SHP77 treated with DMSO at 0.1 percent for 48 hours (cell line): ENCODE results near the gene NEU4.
"Not testable (repeated sequence)": the region's sequence is repeated elsewhere in the genome, so short reads cannot be mapped to it uniquely, and the experiment has no call there.

Source experiments
- DNase-seq: peaks from one replicate; lab custom pipeline; 2025; lab: John Stamatoyannopoulos, UW

Gene NEU4

GRCh38 chr2:241775223-241776177, 33.5 kb upstream of the NEU4 start:
- DNase-seq, result no peak

- no peak for DNase-seq
Measured at GRCh38 chr2:241776336-241777169, 32.4 kb upstream of the NEU4 start, which contains the start of gene GAL3ST2. Gene GAL3ST2, plus strand, starts transcription at chr2:241776822. Its CDS starts 134 bp downstream, at chr2:241776956.

- no peak for DNase-seq
Measured at GRCh38 chr2:241777170-241777685, 31.8 kb upstream of the NEU4 start.

- no peak for DNase-seq
Measured at GRCh38 chr2:241777686-241778627, 31.0 kb upstream of the NEU4 start.

GRCh38 chr2:241780939-241781569, 27.9 kb upstream of the NEU4 start:
- DNase-seq, result no peak

GRCh38 chr2:241782053-241782452, 26.9 kb upstream of the NEU4 start:
- DNase-seq, result not testable (repeated sequence)

- no peak for DNase-seq
Measured at GRCh38 chr2:241788135-241788534, 20.9 kb upstream of the NEU4 start.

- DNase-seq, result no peak
Measured at GRCh38 chr2:241788572-241788971, 20.4 kb upstream of the NEU4 start.

- DNase-seq, result not testable (repeated sequence)
Measured at GRCh38 chr2:241791385-241791784, 17.6 kb upstream of the NEU4 start.

GRCh38 chr2:241793385-241793784, 15.6 kb upstream of the NEU4 start:
- no peak for DNase-seq

GRCh38 chr2:241794250-241794823, 14.7 kb upstream of the NEU4 start:
- DNase-seq, result no peak

- DNase-seq, result no peak
Measured at GRCh38 chr2:241795021-241795999, 13.7 kb upstream of the NEU4 start.

GRCh38 chr2:241796209-241796608, 12.8 kb upstream of the NEU4 start:
- no peak for DNase-seq

GRCh38 chr2:241796610-241797138, 12.3 kb upstream of the NEU4 start:
- no peak for DNase-seq

GRCh38 chr2:241797441-241798080, 11.4 kb upstream of the NEU4 start:
- DNase-seq, result no peak

GRCh38 chr2:241798081-241798630, 10.8 kb upstream of the NEU4 start:
- DNase-seq, result no peak

- DNase-seq, result no peak
Measured at GRCh38 chr2:241798631-241799521, 10.1 kb upstream of the NEU4 start.
